H9 (cell line): ENCODE results near the gene TMEM169. TPM values are rescaled to one million over a fixed set of nuclear protein-coding genes. Genes with fewer than 3 reads are reported as not detected.

Experiments
- DNase-seq: peaks from one replicate; pipeline ENCODE4 v3.0.0-alpha.2; 2017
- H2AFZ ChIP-seq: one replicate; pipeline ENCODE4 v1.6.1; 2013; ENCODE audit warnings: mild to moderate bottlenecking, low read length, control low read depth, moderate library complexity
- H2AK5ac ChIP-seq: 2 replicates; pipeline ENCODE4 v1.6.1; 2013; ENCODE audit warnings: low read length, control low read depth, mixed read lengths; ENCODE audit not compliant: insufficient read length
- H2BK120ac ChIP-seq: one replicate; pipeline ENCODE4 v1.6.1; 2013; ENCODE audit warnings: low read depth, mild to moderate bottlenecking, low read length, control low read depth, inconsistent platforms; ENCODE audit not compliant: poor library complexity, severe bottlenecking
- H2BK12ac ChIP-seq: 2 replicates; pipeline ENCODE4 v1.6.1; 2013; ENCODE audit warnings: low read length, control low read depth, mixed read lengths, low read depth; ENCODE audit not compliant: insufficient read length
- H2BK15ac ChIP-seq: 2 replicates; pipeline ENCODE4 v1.6.1; 2013; ENCODE audit warnings: low read depth, low read length, control low read depth
- H2BK20ac ChIP-seq: one replicate; pipeline ENCODE4 v1.6.1; 2013; ENCODE audit warnings: low read depth, mild to moderate bottlenecking, low read length, control low read depth, inconsistent platforms; ENCODE audit not compliant: poor library complexity, severe bottlenecking
- H2BK5ac ChIP-seq: 2 replicates; pipeline ENCODE4 v1.6.1; 2013; ENCODE audit warnings: low read length, control low read depth, mixed read lengths; ENCODE audit not compliant: insufficient read length
- H3K14ac ChIP-seq: 2 replicates; pipeline ENCODE4 v1.6.1; 2013; ENCODE audit warnings: low read length, control low read depth; ENCODE audit not compliant: insufficient read depth
- H3K18ac ChIP-seq: 2 replicates; pipeline ENCODE4 v1.6.1; 2013; ENCODE audit warnings: low read depth, mild to moderate bottlenecking, mixed read lengths, low read length, control low read depth; ENCODE audit not compliant: insufficient read length
- H3K23ac ChIP-seq: 2 replicates; pipeline ENCODE4 v1.6.1; 2013; ENCODE audit warnings: low read length, control low read depth, mixed read lengths, low read depth; ENCODE audit not compliant: insufficient read length
- H3K23me2 ChIP-seq: 2 replicates; pipeline ENCODE4 v1.6.1; 2013; ENCODE audit warnings: low read depth, mild to moderate bottlenecking, mixed read lengths, low read length, control low read depth; ENCODE audit not compliant: insufficient read length, poor library complexity, severe bottlenecking
- H3K27ac ChIP-seq: 2 replicates; pipeline ENCODE4 v1.5.1; 2013; ENCODE audit warnings: low read length, control low read depth, mixed read lengths, low read depth; ENCODE audit not compliant: insufficient read length
- H3K27me3 ChIP-seq: 2 replicates; pipeline ENCODE4 v1.6.1; 2013; ENCODE audit warnings: low read length, control low read depth, inconsistent platforms; ENCODE audit not compliant: insufficient read depth
- H3K4ac ChIP-seq: 2 replicates; pipeline ENCODE4 v1.6.1; 2013; ENCODE audit warnings: low read depth, mild to moderate bottlenecking, control low read depth, inconsistent platforms, low read length, moderate library complexity
- H3K4me1 ChIP-seq: 2 replicates; pipeline ENCODE4 v1.6.1; 2013; ENCODE audit warnings: low read length, control low read depth, inconsistent platforms; ENCODE audit not compliant: insufficient read depth
- H3K4me2 ChIP-seq: 2 replicates; pipeline ENCODE4 v1.6.1; 2013; ENCODE audit warnings: low read length, control low read depth, mixed read lengths; ENCODE audit not compliant: insufficient read length, insufficient read depth
- H3K56ac ChIP-seq: 2 replicates; pipeline ENCODE4 v1.6.1; 2013; ENCODE audit warnings: low read depth, mild to moderate bottlenecking, mixed read lengths, low read length, control low read depth; ENCODE audit not compliant: insufficient read length
- H3K79me1 ChIP-seq: 2 replicates; pipeline ENCODE4 v1.6.1; 2013; ENCODE audit warnings: low read depth, mild to moderate bottlenecking, moderate library complexity, low read length, control low read depth, inconsistent platforms; ENCODE audit not compliant: insufficient read depth, poor library complexity, severe bottlenecking
- H3K79me2 ChIP-seq: 2 replicates; pipeline ENCODE4 v1.6.1; 2013; ENCODE audit warnings: low read length, control low read depth, inconsistent platforms; ENCODE audit not compliant: insufficient read depth
- H3K9ac ChIP-seq: 2 replicates; pipeline ENCODE4 v1.6.1; 2013; ENCODE audit warnings: low read length, control low read depth, mixed read lengths; ENCODE audit not compliant: insufficient read length; ENCODE audit errors: extremely low read depth
- H3K9me3 ChIP-seq: one replicate; pipeline ENCODE4 v1.6.1; 2013; ENCODE audit warnings: low read depth, low read length, inconsistent platforms; ENCODE audit not compliant: control insufficient read depth
- H3T11ph ChIP-seq: one replicate; pipeline ENCODE4 v1.6.1; 2013; ENCODE audit warnings: mild to moderate bottlenecking, low read length, control low read depth, inconsistent platforms
- H4K20me1 ChIP-seq: one replicate; pipeline ENCODE4 v1.6.1; 2013; ENCODE audit not compliant: control insufficient read depth, insufficient read length, insufficient read depth
- H4K5ac ChIP-seq: 2 replicates; pipeline ENCODE4 v1.6.1; 2013; ENCODE audit warnings: low read depth, mild to moderate bottlenecking, mixed read lengths, low read length, control low read depth; ENCODE audit not compliant: insufficient read length
- H4K8ac ChIP-seq: replicated peaks from 2 replicates; pipeline ENCODE4 v1.6.1; 2013; ENCODE audit warnings: low read length, control low read depth, mixed read lengths, low read depth; ENCODE audit not compliant: insufficient read length
- H4K91ac ChIP-seq: 2 replicates; pipeline ENCODE4 v1.6.1; 2013; ENCODE audit warnings: low read depth, mild to moderate bottlenecking, moderate library complexity, mixed read lengths, low read length, control low read depth; ENCODE audit not compliant: insufficient read length
- H3K27ac Mint-ChIP-seq, 3 experiments: 2 replicates in 2 of 3; 3 replicates in 1 of 3; pipeline ENCODE4 v1.8.0; 2020 to 2021; ENCODE audit warnings: mixed read lengths in 3 of 3, mild to moderate bottlenecking in 1 of 3, moderate library complexity in 1 of 3
- H3K27me3 Mint-ChIP-seq: 2 replicates; pipeline ENCODE4 v1.8.0; 2021; ENCODE audit warnings: low read depth, mild to moderate bottlenecking, moderate library complexity, mixed read lengths
- H3K36me3 Mint-ChIP-seq, 3 experiments: 2 replicates in 2 of 3; 3 replicates in 1 of 3; pipeline ENCODE4 v1.8.0; 2020 to 2021; ENCODE audit warnings: low read depth in 3 of 3, mixed read lengths in 3 of 3; ENCODE audit not compliant: insufficient read depth in 1 of 3
- H3K4me1 Mint-ChIP-seq, 2 experiments: 2 replicates each; pipeline ENCODE4 v1.8.0; 2020; ENCODE audit warnings: mixed read lengths in 2 of 2
- H3K4me3 Mint-ChIP-seq, 2 experiments: 2 replicates in 1 of 2; 3 replicates in 1 of 2; pipeline ENCODE4 v1.8.0; 2020 to 2021; ENCODE audit warnings: mild to moderate bottlenecking in 2 of 2, mixed read lengths in 2 of 2, moderate library complexity in 1 of 2
- H3K9me3 Mint-ChIP-seq, 2 experiments: 2 replicates in 1 of 2; 3 replicates in 1 of 2; pipeline ENCODE4 v1.8.0; 2020; ENCODE audit warnings: mild to moderate bottlenecking in 2 of 2, mixed read lengths in 2 of 2, moderate library complexity in 1 of 2
- WGBS: extraction: QIAGEN DNeasy Blood & Tissue Kit; methylation state at CpG from one replicate; pipeline ENCODE4 v1.1.7; 2013; ENCODE audit warnings: missing lambda C conversion rate, low lambda C conversion rate, mixed read lengths; ENCODE audit not compliant: insufficient read length; ENCODE audit errors: extremely low coverage; 5-methylcytosine and 5-hydroxymethylcytosine counted together
- total RNA-seq: library from RNA; stranded (reverse); gene quantifications from 2 replicates; pipeline ENCODE4 v1.2.1, GENCODE V29; 2021
- TF ChIP-seq, protein P1 (sequence below): fragments of 200-600 bp; sonication (generic); conservative IDR thresholded peaks from 3 replicates; pipeline ENCODE4 v1.8.0; 2021; ENCODE audit warnings: antibody characterized with exemption, mild to moderate bottlenecking

Gene TMEM169
- total RNA-seq, 1 experiment from 2014 or later, result 1.0 TPM

DNA sequence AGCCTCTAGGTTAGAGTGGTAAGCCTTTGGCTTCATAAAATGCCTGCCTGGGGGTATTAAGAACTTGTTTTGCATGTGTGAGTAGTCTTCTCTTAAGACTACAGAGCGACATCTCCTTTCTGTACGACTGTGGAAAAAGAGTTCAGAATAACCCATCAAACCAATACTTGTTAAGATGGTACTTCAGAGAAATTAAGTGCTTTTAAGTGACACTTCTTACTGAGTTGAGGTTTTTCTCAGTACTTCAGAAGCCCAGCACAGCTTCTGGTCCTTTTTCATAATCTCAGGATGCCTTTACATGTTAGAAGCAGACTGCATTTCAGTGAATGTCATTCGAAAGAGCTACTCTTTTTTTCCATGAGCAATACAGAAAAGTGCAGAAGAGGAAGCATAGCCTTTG, 38.3 kb downstream of the TMEM169 start:
- H4K5ac ChIP-seq, result no peak overlapping the region
- Mint-ChIP-seq H3K27me3 (no peaks in the 10 kb centered on the region), H3K9me3 (no peaks in the 10 kb centered on the region; a peak in 1 of 5 replicates), H3K4me3 (no peak overlapping the region), H3K36me3 (peaks cover 71 to 100% (median 93%) of the 10 kb centered on the region in 3 experiments; a peak in 6 of 7 replicates), H3K4me1 (peaks cover 17 to 25% of the 10 kb centered on the region in 2 experiments), H3K27ac (peak overlapping the region in 1 of 3 experiments; percentile 64; a peak in 2 of 7 replicates)
- no peak overlapping the region for H3K4ac ChIP-seq
- peaks cover 10% of the 10 kb centered on the region for H3K79me1 ChIP-seq
- H3K18ac ChIP-seq, result no peak overlapping the region
- DNase-seq, result no peak
- H4K8ac ChIP-seq, result no peak overlapping the region
- H4K20me1 ChIP-seq, result no peaks in the 10 kb centered on the region
- H2BK120ac ChIP-seq, result no peak overlapping the region
- no peak overlapping the region for H3K14ac ChIP-seq
- H3K56ac ChIP-seq, result no peak overlapping the region
- H3T11ph ChIP-seq, result no peak overlapping the region
- no peak overlapping the region for H3K27ac ChIP-seq
- H2BK15ac ChIP-seq, result no peak overlapping the region
- no peak overlapping the region for H3K23ac ChIP-seq
- H3K27me3 ChIP-seq, result no peaks in the 10 kb centered on the region
- no peak overlapping the region for H3K9ac ChIP-seq
- peaks cover 2% of the 10 kb centered on the region; the same call in 1 of the 2 replicates for H3K4me1 ChIP-seq
- H4K91ac ChIP-seq, result no peak overlapping the region
- no peaks in the 10 kb centered on the region for H3K9me3 ChIP-seq
- H3K79me2 ChIP-seq, result peaks cover 16% of the 10 kb centered on the region; the same call in 1 of the 2 replicates
- no peak overlapping the region for H3K4me2 ChIP-seq
- no CpG with 5 or more reads among the region's 3 CpGs for WGBS
- H2AFZ ChIP-seq, result no peak overlapping the region
- TF ChIP-seq, protein P1, sequence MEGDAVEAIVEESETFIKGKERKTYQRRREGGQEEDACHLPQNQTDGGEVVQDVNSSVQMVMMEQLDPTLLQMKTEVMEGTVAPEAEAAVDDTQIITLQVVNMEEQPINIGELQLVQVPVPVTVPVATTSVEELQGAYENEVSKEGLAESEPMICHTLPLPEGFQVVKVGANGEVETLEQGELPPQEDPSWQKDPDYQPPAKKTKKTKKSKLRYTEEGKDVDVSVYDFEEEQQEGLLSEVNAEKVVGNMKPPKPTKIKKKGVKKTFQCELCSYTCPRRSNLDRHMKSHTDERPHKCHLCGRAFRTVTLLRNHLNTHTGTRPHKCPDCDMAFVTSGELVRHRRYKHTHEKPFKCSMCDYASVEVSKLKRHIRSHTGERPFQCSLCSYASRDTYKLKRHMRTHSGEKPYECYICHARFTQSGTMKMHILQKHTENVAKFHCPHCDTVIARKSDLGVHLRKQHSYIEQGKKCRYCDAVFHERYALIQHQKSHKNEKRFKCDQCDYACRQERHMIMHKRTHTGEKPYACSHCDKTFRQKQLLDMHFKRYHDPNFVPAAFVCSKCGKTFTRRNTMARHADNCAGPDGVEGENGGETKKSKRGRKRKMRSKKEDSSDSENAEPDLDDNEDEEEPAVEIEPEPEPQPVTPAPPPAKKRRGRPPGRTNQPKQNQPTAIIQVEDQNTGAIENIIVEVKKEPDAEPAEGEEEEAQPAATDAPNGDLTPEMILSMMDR, result no peak
- H2AK5ac ChIP-seq, result no peak overlapping the region
- peaks cover 5% of the 10 kb centered on the region for H3K23me2 ChIP-seq
- no peak overlapping the region for H2BK20ac ChIP-seq
- H2BK5ac ChIP-seq, result no peak overlapping the region
- no peak overlapping the region for H2BK12ac ChIP-seq
